CD4-positive, alpha-beta T cell (primary cell): ENCODE data around the gene SGTA. TPM values are rescaled to one million over a fixed set of nuclear protein-coding genes. Genes with fewer than 3 reads are reported as not detected.

Experiments used
- ATAC-seq: fragments of 200-7000 bp; cut with Tn5 transposase; one replicate; pipeline ENCODE4 v1.10.0; 2022; ENCODE audit warnings: mild to moderate bottlenecking; ENCODE audit not compliant: poor library complexity
- CTCF ChIA-PET: fragments of 350-600 bp; sonication (Branson Sonifier 250); formaldehyde crosslinking; loops from one replicate; lab custom pipeline; 2021; ENCODE audit warnings: antibody characterized with exemption, inconsistent platforms; lab: Charles Lee
- POLR2A ChIA-PET: fragments of 350-600 bp; sonication (Branson Sonifier 250); formaldehyde crosslinking; loops from one replicate; lab custom pipeline; 2021; ENCODE audit warnings: antibody characterized with exemption, inconsistent platforms; lab: Charles Lee
- DNase-seq, 14 experiments: peaks; one replicate each; pipeline ENCODE4 v3.0.0-alpha.2; 2013 to 2020; ENCODE audit warnings: mixed read lengths in 2 of 14
- H3K27ac ChIP-seq, 2 donors: one replicate each; pipeline versions ENCODE4 v1.5.1 to v1.7.0; 2013; ENCODE audit warnings: low read length in 2 of 2, low read depth in 1 of 2, mild to moderate bottlenecking in 1 of 2
- H3K27me3 ChIP-seq, 2 experiments: 1 replicate in 1 of 2; 2 replicates in 1 of 2; pipeline versions ENCODE4 v1.6.1 to v1.7.0; 2013; ENCODE audit warnings: low read length in 2 of 2, control low read depth in 1 of 2, mild to moderate bottlenecking in 1 of 2, moderate library complexity in 1 of 2; ENCODE audit not compliant: insufficient read depth in 2 of 2, control insufficient read depth in 1 of 2
- H3K36me3 ChIP-seq: one replicate; pipeline ENCODE4 v1.6.1; 2013; ENCODE audit warnings: low read length, control low read depth; ENCODE audit not compliant: insufficient read depth
- H3K4me1 ChIP-seq: one replicate; pipeline ENCODE4 v1.6.1; 2013; ENCODE audit warnings: low read length, control low read depth; ENCODE audit not compliant: insufficient read depth
- H3K4me3 ChIP-seq: one replicate; pipeline ENCODE4 v1.5.1; 2013; ENCODE audit warnings: mild to moderate bottlenecking, low read length, moderate library complexity
- H3K9me3 ChIP-seq, 2 experiments: 1 replicate in 1 of 2; 2 replicates in 1 of 2; pipeline versions ENCODE4 v1.6.1 to v1.7.0; 2013; ENCODE audit warnings: low read length in 2 of 2, mild to moderate bottlenecking in 2 of 2, control low read depth in 1 of 2, moderate library complexity in 1 of 2; ENCODE audit not compliant: control insufficient read depth in 1 of 2, insufficient read depth in 1 of 2
- H3K27ac Mint-ChIP-seq: one replicate; pipeline ENCODE4 v1.8.0; 2020; ENCODE audit warnings: mixed read lengths
- H3K27me3 Mint-ChIP-seq: one replicate; pipeline ENCODE4 v1.8.0; 2021; ENCODE audit warnings: mixed read lengths
- H3K36me3 Mint-ChIP-seq: one replicate; pipeline ENCODE4 v1.8.0; 2021; ENCODE audit warnings: low read depth, mixed read lengths
- H3K4me1 Mint-ChIP-seq: one replicate; pipeline ENCODE4 v1.8.0; 2021; ENCODE audit warnings: low read depth, mixed read lengths
- H3K4me3 Mint-ChIP-seq: one replicate; pipeline ENCODE4 v1.8.0; 2020; ENCODE audit warnings: mild to moderate bottlenecking, mixed read lengths
- H3K9me3 Mint-ChIP-seq: one replicate; pipeline ENCODE4 v1.8.0; 2020; ENCODE audit warnings: mixed read lengths
- CTCF ChIP-seq: fragments of 200-600 bp; IDR thresholded peaks from one replicate; pipeline ENCODE4 v1.8.0; 2022; ENCODE audit warnings: antibody characterized with exemption, mild to moderate bottlenecking
- intact Hi-C, 2 experiments: fragments of 100-400 bp; cut with DNase I in 1 of 2; cut with micrococcal nuclease in 1 of 2; formaldehyde crosslinking; loops; one replicate each; pipeline versions ENCODE4 v1.15.1 to v1.9.0; 2023 to 2025; cut with DNase I, micrococcal nuclease
- polyA plus RNA-seq, 2 donors: library from polyadenylated mRNA; unstranded; fragments of 120-200 nt; gene quantifications; one replicate each; pipeline ENCODE4 v1.2.1, GENCODE V29; 2013
- total RNA-seq, 174 experiments: library from RNA in 2 of 174; stranded (reverse) in 2 of 174; gene quantifications; one replicate each; pipeline ENCODE4 v1.2.3 and lab custom pipeline; 2021 to 2026

SGTA gene
- total RNA-seq = 10 to 100 TPM; 28.3 to 29.7 TPM
- 28.2 TPM for polyA plus RNA-seq (2013, experiment 1 of 2)
- 31.6 TPM for polyA plus RNA-seq (2013, experiment 2 of 2)
- total RNA-seq (lab: John Stamatoyannopoulos, UW) = 28.3 to 137 (median 48.1) reads per million in 172 experiments

DNA sequence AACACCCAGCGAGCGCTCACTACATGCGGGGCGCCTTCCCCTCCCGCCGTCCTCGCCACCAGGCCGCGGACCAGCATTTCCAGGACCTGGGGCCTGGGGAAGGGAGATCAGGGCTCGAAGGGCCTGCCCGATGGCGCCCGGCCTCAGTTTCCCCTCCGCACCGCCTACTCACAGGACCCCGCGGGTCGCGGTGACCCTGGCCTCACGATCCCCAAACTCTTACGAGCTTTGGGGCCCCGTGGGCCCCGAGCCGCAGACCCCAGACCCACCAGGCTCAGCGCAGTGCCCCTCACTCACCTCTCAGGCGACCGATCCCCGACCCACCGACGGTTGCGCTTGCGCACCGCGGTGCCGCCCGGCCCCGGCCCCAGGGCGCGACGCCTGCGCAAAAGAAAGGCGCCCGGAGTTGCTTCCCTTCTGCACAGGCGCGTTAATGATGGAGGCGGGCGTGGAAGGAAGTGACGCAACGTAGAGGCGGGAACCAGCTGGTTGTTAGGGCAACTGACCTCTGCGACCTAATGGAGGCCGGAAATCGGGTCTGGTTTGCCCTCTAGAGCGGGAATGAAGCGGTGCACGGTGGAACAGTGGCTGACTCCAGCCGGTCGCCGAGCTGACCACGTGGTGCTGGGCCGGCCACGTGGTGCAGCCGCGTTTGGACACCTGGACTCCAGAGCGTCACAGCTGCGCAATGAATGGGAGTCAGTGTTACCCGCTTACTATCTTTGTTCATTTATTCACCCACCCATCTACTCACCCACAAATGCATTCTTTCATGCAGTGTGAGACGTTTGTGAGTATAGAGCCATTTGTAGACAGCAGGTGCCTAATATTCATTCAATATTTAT is at the start of gene SGTA:
Gene SGTA (minus strand): TSS at position 338 of the 845 bp plus-strand sequence. CDS start 14,205 bp downstream, outside the sequence.
- peak within 1 kb of the TSS; percentile 100 for H3K4me3 ChIP-seq
- ATAC-seq = peak; percentile 60
- H3K9me3 ChIP-seq = no peaks in the 10 kb centered on the region
- no peaks in the 10 kb centered on the region for H3K27me3 ChIP-seq
- Mint-ChIP-seq H3K36me3 (peaks cover 15% of the 10 kb centered on the region), H3K4me1 (peaks cover 54% of the 10 kb centered on the region), H3K27me3 (no peaks in the 10 kb centered on the region), H3K4me3 (peak within 1 kb of the TSS; percentile 94), H3K9me3 (no peaks in the 10 kb centered on the region), H3K27ac (peak within 1 kb of the TSS; percentile 91)
- intact Hi-C loops = loop anchor here (1.0 to 2.0 kb wide), 2 partner anchors 42 to 43 kb away; partner anchors contain the start of gene SLC39A3 (in 2 of the 2)
- H3K4me1 ChIP-seq = peaks cover 62% of the 10 kb centered on the region
- TF ChIP-seq CTCF = peak; percentile 45
- DNase-seq = peak; percentile 91 to 99 (median 95)
- H3K36me3 ChIP-seq = peaks cover 3% of the 10 kb centered on the region
- CTCF ChIA-PET = interaction anchor here (0.5 to 1.4 kb wide), 5 partner anchors 34 to 1205 kb away, joined by 3 to 6 read pairs (median 4); partner anchors contain the start of genes ZNF554 and ZNF555
- POLR2A ChIA-PET = interaction anchor here (0.6 to 1.5 kb wide), 6 partner anchors 38 to 307 kb away, joined by 3 to 6 read pairs (median 4); partner anchors contain the start of genes GADD45B and ZNF555
- H3K27ac ChIP-seq = peak within 1 kb of the TSS; percentile 79 to 90

DNA sequence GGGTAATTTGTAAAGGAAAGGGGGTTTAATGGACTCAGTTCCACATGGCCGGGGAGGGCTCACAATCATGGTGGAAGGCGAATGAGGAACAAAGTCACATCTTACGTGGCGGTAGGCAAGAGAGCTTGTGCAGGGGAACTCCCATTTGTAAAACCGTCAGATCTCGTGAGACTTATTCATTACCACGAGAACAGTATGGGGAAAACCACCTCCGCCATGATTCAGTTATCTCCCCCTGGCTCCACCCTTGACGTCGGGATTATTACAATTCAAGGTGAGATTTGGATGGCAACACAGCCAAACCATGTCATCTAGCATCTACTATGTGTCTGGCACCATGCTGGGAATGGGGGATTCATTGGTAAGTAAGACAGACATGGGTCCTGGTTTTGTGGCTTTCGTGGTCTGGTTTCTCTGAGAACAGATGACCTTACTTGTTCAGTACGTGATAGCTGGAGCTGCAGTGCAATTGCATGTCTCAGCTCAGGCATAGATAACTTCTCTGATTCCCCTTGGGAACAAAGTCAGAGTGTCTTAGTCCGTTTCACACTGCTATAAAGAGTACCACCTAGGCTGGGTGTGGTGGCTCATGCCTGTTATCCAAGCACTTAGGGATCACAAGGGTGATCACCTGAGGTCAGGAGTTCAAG is 44.9 kb upstream of the SGTA start:
- Histone ChIP-seq H3K36me3 (peaks cover 12% of the 10 kb centered on the region), H3K4me3 (no peak overlapping the region), H3K4me1 (no peaks in the 10 kb centered on the region), H3K27ac (no peak overlapping the region), H3K9me3 (peaks cover 15 to 30% of the 10 kb centered on the region in 2 experiments), H3K27me3 (no peaks in the 10 kb centered on the region)
- ChIA-PET POLR2A (no interaction called here), CTCF (no interaction called here)
- Mint-ChIP-seq H3K27me3 (no peaks in the 10 kb centered on the region), H3K9me3 (peaks cover 2% of the 10 kb centered on the region), H3K36me3 (peaks cover 75% of the 10 kb centered on the region), H3K4me3 (no peak overlapping the region), H3K4me1 (no peaks in the 10 kb centered on the region), H3K27ac (no peak overlapping the region)
- TF ChIP-seq CTCF = no peak
- ATAC-seq (no peak), DNase-seq (no peak)
- intact Hi-C loops = no loop called here

GRCh38 chr19:2827022-2827421 is 43.9 kb upstream of the SGTA start:
- H3K9me3 Mint-ChIP-seq = peaks cover 2% of the 10 kb centered on the region
- peaks cover 4% of the 10 kb centered on the region for H3K36me3 ChIP-seq
- POLR2A ChIA-PET = no interaction called here
- H3K27ac Mint-ChIP-seq = no peak overlapping the region
- no peaks in the 10 kb centered on the region for H3K27me3 ChIP-seq
- H3K4me3 ChIP-seq = no peak overlapping the region
- CTCF ChIA-PET = no interaction called here
- no peaks in the 10 kb centered on the region for H3K27me3 Mint-ChIP-seq
- H3K9me3 ChIP-seq = peaks cover 5 to 21% of the 10 kb centered on the region in 2 experiments
- intact Hi-C loops = no loop called here
- no peak overlapping the region for H3K4me3 Mint-ChIP-seq
- H3K27ac ChIP-seq = no peak overlapping the region
- no peak for TF ChIP-seq CTCF
- DNase-seq = no peak
- no peak for ATAC-seq
- H3K4me1 ChIP-seq = no peaks in the 10 kb centered on the region
- no peaks in the 10 kb centered on the region for H3K4me1 Mint-ChIP-seq
- H3K36me3 Mint-ChIP-seq = peaks cover 66% of the 10 kb centered on the region
